Measurements from ENCODE around the gene IGFBP6. TPM values are rescaled to one million over a fixed set of nuclear protein-coding genes. Genes with fewer than 3 reads are reported as not detected.

Gene IGFBP6, protein sequence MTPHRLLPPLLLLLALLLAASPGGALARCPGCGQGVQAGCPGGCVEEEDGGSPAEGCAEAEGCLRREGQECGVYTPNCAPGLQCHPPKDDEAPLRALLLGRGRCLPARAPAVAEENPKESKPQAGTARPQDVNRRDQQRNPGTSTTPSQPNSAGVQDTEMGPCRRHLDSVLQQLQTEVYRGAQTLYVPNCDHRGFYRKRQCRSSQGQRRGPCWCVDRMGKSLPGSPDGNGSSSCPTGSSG
- total RNA-seq, result 12.2 and 15.7 TPM in 2 replicates

DNA sequence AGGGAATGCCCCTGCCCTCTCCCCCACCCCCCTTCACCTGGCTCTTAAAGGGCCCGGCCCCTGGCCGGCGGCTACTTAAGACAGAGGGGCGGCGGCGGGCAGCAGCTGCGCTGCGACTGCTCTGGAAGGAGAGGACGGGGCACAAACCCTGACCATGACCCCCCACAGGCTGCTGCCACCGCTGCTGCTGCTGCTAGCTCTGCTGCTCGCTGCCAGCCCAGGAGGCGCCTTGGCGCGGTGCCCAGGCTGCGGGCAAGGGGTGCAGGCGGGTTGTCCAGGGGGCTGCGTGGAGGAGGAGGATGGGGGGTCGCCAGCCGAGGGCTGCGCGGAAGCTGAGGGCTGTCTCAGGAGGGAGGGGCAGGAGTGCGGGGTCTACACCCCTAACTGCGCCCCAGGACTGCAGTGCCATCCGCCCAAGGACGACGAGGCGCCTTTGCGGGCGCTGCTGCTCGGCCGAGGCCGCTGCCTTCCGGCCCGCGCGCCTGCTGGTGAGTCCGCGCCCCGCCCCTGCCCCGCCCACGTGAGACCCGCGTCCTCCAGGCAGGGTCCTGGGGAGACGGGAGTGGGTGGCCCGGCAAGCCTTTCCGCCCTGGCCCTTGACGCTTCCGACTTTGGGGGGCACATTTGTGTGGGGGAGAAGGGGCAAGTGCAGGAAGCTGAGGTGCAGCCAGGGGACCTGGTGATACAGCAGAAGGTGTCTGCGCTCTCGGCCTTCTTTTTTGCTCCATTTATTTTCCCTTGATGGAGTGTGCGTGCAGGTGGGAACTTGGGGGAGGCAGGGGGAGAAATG, at the start of gene IGFBP6:
IGFBP6 (plus strand) TSS at position 104 of the 790 bp plus-strand sequence; CDS start at position 155, 51 bp downstream.

DNA sequence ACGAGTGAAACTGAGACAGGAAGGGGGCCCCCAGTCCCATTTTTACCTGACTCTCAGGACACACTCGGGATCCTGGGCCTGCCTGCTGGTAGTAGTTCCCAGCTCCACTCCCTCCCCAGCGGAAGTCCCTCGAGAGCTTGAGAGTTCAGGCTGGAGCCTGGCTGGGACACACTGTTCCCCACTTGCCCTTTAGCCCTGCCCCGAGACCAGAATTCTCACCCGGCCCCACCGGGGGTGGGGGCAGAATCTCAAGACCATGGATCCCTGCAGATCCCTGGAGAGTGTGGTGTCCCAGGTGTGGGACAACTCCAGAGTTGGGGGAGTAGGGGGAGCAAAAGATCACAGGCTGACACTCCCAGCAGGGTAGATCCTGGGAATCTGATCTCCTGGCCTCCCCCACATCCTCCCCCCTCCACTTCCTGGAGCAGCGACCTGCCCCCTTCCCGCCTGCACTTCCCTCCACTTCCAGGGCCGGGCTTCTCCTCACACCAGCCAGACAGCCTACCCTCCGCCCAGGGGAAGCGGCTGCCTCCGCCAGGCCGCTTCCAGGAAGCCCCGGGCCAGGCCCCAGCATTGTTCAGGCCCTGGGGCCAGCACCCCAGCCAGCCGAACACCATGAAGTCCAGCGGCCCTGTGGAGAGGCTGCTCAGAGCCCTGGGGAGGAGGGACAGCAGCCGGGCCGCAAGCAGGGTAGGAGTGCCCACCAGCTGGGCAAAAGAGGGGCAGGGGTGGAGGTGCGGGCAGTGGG, 47.7 kb upstream of the IGFBP6 start, which contains the start of gene TNS2:
TNS2 (plus strand) TSS at position 495 of the 748 bp plus-strand sequence; CDS start at position 616, 121 bp downstream.

DNA sequence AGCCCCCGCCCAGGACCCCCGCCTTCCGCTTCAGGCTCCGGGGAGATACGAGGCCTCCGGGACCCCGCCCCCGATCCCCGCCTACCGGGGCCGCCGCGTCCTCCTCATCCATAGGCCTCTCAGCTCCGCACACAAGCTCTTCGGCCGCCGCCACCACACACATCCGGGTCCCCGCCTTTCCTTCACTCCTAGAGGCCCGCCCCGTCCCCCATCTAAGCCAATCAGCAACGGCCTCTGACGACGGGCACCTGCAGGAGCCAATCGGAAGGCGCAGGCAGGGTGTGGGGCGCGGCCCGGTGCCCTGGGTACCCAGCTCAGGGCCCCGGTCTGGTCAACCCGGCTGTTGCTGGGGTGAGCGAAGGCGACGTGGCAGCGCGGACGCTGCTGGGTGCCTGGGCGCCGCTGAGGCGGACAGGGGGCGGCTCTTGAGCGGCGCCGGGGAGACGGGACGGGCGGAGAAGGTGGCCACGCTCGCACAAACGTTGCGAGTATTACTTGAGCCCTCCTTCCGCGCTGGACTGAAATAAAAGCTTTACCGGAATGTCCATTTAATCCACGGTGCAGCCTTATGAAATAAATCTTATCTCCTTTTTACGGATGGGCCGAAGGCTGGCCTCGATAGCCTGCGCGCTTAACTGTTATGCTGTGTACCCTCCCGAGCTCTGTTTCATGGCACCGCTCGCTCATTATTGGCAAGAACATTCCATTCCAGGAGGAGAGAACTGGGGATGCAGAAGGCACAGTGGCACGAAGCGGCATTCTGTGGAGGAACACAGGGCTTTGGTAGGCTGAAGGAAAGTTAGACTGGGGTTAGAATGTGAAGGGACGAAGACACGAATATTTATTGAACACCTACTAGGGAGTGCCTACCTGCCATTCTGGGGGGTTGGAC, 18.0 kb upstream of the IGFBP6 start, which contains the start of gene SPRYD3:
SPRYD3 (minus strand) TSS at position 165 of the 892 bp plus-strand sequence; CDS start at position 108, 57 bp downstream.

DNA sequence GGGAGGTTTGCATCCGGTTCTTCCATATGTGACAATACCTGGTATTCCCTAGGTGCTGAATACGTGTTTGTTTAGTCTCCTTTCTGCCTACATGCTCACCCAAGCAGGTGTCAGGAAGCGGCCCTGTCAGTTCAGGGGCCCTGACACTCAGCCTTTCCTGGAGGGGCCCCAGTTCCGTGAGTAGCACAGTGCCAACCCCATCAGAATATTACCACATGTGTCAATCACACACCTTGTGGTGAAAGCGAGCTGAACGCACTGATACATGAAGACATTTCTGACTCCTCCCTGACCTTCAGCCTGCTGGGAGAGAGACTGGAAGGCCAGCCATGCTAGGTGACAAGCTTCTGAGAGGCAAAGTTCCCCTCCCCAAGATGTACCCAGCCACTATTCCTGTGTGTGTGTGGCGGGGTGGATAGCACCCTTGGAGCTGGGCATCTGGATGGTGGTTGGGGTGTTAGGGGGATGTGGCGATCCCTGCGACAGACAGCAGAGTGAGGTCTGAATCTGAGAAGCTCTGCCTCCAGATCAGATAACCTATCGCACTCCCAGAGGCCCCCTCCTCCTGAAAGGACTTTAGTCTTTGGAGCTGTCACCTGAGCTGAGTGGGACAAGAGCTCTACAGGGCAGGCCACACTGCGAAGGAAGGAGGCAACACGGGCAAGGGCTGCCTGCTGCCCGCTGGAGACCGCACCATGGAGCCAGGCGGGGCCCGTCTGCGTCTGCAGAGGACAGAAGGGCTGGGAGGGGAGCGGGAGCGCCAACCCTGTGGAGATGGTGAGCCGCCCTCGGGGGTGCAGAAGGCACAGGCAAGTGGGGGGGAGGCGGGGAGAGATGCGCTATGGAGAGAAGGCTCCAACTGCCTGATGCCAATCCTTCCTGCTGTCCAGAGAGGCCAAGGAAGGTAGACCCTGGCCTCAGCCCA, 5.7 kb downstream of the IGFBP6 start, which contains the start of gene SOAT2:
SOAT2 (plus strand) TSS at position 604 of the 925 bp plus-strand sequence; CDS start at position 696, 92 bp downstream.

Small RNA genes within 50 kb of the gene (small RNA-seq; reads per million reads assigned to genes)
- gene HIGD1AP1, result not detected
- not detected for gene MIR6757
- not detected for gene RNU6-333P

Other genes starting within 250 kb of the IGFBP6 start
- gene KRT78, start 248.7 kb upstream of the IGFBP6 start, total RNA-seq, result not detected in 2 replicates
- gene KRT8, start 192.6 kb upstream of the IGFBP6 start, total RNA-seq, result 6.3 and 7.8 TPM in 2 replicates
- 206 and 261 TPM in 2 replicates for gene KRT18, start 148.5 kb upstream of the IGFBP6 start, total RNA-seq
- 1,071 and 1,152 TPM in 2 replicates for gene EIF4B, start 91.2 kb upstream of the IGFBP6 start, total RNA-seq
- gene TNS2, start 47.6 kb upstream of the IGFBP6 start, total RNA-seq, result 37.1 and 53.6 TPM in 2 replicates
- 20.7 and 21.0 TPM in 2 replicates for gene SPRYD3, start 18.3 kb upstream of the IGFBP6 start, total RNA-seq
- not detected in 2 replicates for gene SOAT2, start 5.8 kb downstream of the IGFBP6 start, total RNA-seq
- 11.7 and 15.9 TPM in 2 replicates for gene ZNF740, start 83.1 kb downstream of the IGFBP6 start, total RNA-seq
- 6.0 and 9.0 TPM in 2 replicates for gene CSAD, start 83.3 kb downstream of the IGFBP6 start, total RNA-seq
- gene ITGB7, start 109.6 kb downstream of the IGFBP6 start, total RNA-seq, result not detected in 2 replicates
- 4.9 and 8.3 TPM in 2 replicates for gene RARG, start 134.5 kb downstream of the IGFBP6 start, total RNA-seq
- gene ESPL1, start 170.6 kb downstream of the IGFBP6 start, total RNA-seq, result 14.6 and 29.3 TPM in 2 replicates
- gene PFDN5, start 197.9 kb downstream of the IGFBP6 start, total RNA-seq, result 237 and 315 TPM in 2 replicates
- 32.7 and 38.2 TPM in 2 replicates for gene MYG1, start 202.0 kb downstream of the IGFBP6 start, total RNA-seq
- 48.4 and 56.0 TPM in 2 replicates for gene AAAS, start 223.9 kb downstream of the IGFBP6 start, total RNA-seq
- gene SP7, start 238.7 kb downstream of the IGFBP6 start, total RNA-seq, result not detected in 2 replicates